Lung (tissue), 12 donors: ENCODE measurements around the gene GRIK2. TPM values are rescaled to one million over a fixed set of nuclear protein-coding genes. Genes with fewer than 3 reads are reported as not detected.

Source experiments
- ATAC-seq: fragments of 200-7000 bp; cut with Tn5 transposase; one replicate; pipeline ENCODE4 v1.9.1; 2020; ENCODE audit warnings: moderate number of reproducible peaks; ENCODE audit not compliant: insufficient read depth, low FRiP score
- DNase-seq, 3 donors: peaks; one replicate each; pipeline ENCODE4 v3.0.0-alpha.2; 2013 to 2017
- H3K27ac ChIP-seq, 2 donors: one replicate each; pipeline ENCODE4 v1.5.1; 2013; ENCODE audit warnings: mild to moderate bottlenecking in 2 of 2, moderate library complexity in 2 of 2, control low read depth in 1 of 2, inconsistent platforms in 1 of 2, low read depth in 1 of 2, low read length in 1 of 2
- H3K27me3 ChIP-seq, 3 donors: one replicate each; pipeline ENCODE4 v1.5.1; 2013; ENCODE audit warnings: low read length in 2 of 3; ENCODE audit not compliant: control insufficient read depth in 3 of 3, insufficient read depth in 3 of 3
- H3K36me3 ChIP-seq, 4 donors: one replicate each; pipeline ENCODE4 v1.5.1; 2013; ENCODE audit warnings: low read length in 4 of 4, mild to moderate bottlenecking in 1 of 4, moderate library complexity in 1 of 4; ENCODE audit not compliant: control insufficient read depth in 4 of 4, insufficient read depth in 4 of 4
- H3K4me1 ChIP-seq, 5 donors: one replicate each; pipeline ENCODE4 v1.5.1; 2013; ENCODE audit warnings: low read length in 5 of 5, mild to moderate bottlenecking in 2 of 5, moderate library complexity in 1 of 5; ENCODE audit not compliant: control insufficient read depth in 5 of 5, insufficient read depth in 5 of 5
- H3K4me3 ChIP-seq: one replicate; pipeline ENCODE4 v1.5.1; 2013; ENCODE audit warnings: mild to moderate bottlenecking, control low read depth, moderate library complexity
- H3K9ac ChIP-seq, 2 donors: one replicate each; pipeline ENCODE4 v1.5.1; 2013; ENCODE audit warnings: low read length in 2 of 2, control low read depth in 1 of 2; ENCODE audit not compliant: insufficient read depth in 1 of 2
- H3K9me3 ChIP-seq, 4 donors: one replicate each; pipeline ENCODE4 v1.5.1; 2013; ENCODE audit warnings: low read length in 3 of 4, mild to moderate bottlenecking in 1 of 4, moderate library complexity in 1 of 4; ENCODE audit not compliant: control insufficient read depth in 4 of 4, insufficient read depth in 3 of 4
- CTCF ChIP-seq: IDR thresholded peaks from 2 replicates; pipeline ENCODE4 v1.5.1; 2012; ENCODE audit warnings: mild to moderate bottlenecking; ENCODE audit errors: control extremely low read depth, extremely low read depth
- WGBS, 2 donors: extraction: QIAGEN DNeasy Blood & Tissue Kit; methylation state at CpG; one replicate each; pipeline ENCODE4 v1.1.7; 2013; 5-methylcytosine and 5-hydroxymethylcytosine counted together
- polyA plus RNA-seq, 2 donors: library from polyadenylated mRNA; stranded (reverse); fragments of 200-250 nt; gene quantifications; one replicate each; pipeline ENCODE4 v1.2.1, GENCODE V29; 2013
- total RNA-seq, 2 donors: library from RNA; depleted of rRNA in 1 of 2; stranded (reverse); fragments of >200 nt in 1 of 2; gene quantifications; one replicate each; pipeline ENCODE4 v1.2.1, GENCODE V29; 2014 to 2021
- donor health status: control.
- donor health status: control.
- donor health status: Bipolar disorder and iron deficiency.
- donor health status: healthy.
- donor health status: DM: yes; HTN: yes; CAD: no.

The GRIK2 gene
- total and polyA plus RNA-seq, 4 donors = 0.09 to 5.1 (median 0.67) TPM

- no peak overlapping the region for H3K9ac ChIP-seq
- no peaks in the 10 kb centered on the region for H3K27me3 ChIP-seq
- no peaks in the 10 kb centered on the region for H3K9me3 ChIP-seq
- no peak for ATAC-seq
- no peak overlapping the region for H3K27ac ChIP-seq
- no peak for TF ChIP-seq CTCF
- no peak for DNase-seq
- H3K4me1 ChIP-seq = no peaks in the 10 kb centered on the region
- no peak overlapping the region for H3K4me3 ChIP-seq
- WGBS, 2 donors = 57 to 59% methylated on average over 1 of the region's 1 CpG
- no peaks in the 10 kb centered on the region for H3K36me3 ChIP-seq
Measured at GRCh38 chr6:101502818-101503217, 109.3 kb downstream of the GRIK2 start.

- ATAC-seq (no peak), DNase-seq (no peak)
- Histone ChIP-seq H3K9me3 (no peaks in the 10 kb centered on the region), H3K27me3 (no peaks in the 10 kb centered on the region), H3K27ac (no peak overlapping the region), H3K36me3 (no peaks in the 10 kb centered on the region), H3K4me3 (no peak overlapping the region), H3K4me1 (no peaks in the 10 kb centered on the region), H3K9ac (no peak overlapping the region)
- TF ChIP-seq CTCF = no peak
Measured at GRCh38 chr6:101509536-101509935, 116.0 kb downstream of the GRIK2 start.

- no peaks in the 10 kb centered on the region for H3K9me3 ChIP-seq
- WGBS, 2 donors = 82 to 89% methylated on average over 1 of the region's 1 CpG
- H3K4me3 ChIP-seq = no peak overlapping the region
- no peaks in the 10 kb centered on the region for H3K4me1 ChIP-seq
- DNase-seq (no peak), ATAC-seq (no peak)
- H3K27ac ChIP-seq = no peak overlapping the region
- H3K27me3 ChIP-seq = no peaks in the 10 kb centered on the region
- H3K36me3 ChIP-seq = no peaks in the 10 kb centered on the region
- TF ChIP-seq CTCF = no peak
- H3K9ac ChIP-seq = no peak overlapping the region
Measured at GRCh38 chr6:101513181-101513580, 119.7 kb downstream of the GRIK2 start.

GRCh38 chr6:101516578-101516977 lies 123.1 kb downstream of the GRIK2 start:
- no peaks in the 10 kb centered on the region for H3K36me3 ChIP-seq
- H3K27ac ChIP-seq = no peak overlapping the region
- DNase-seq (no peak), ATAC-seq (no peak)
- no peaks in the 10 kb centered on the region for H3K27me3 ChIP-seq
- no peaks in the 10 kb centered on the region for H3K4me1 ChIP-seq
- no peaks in the 10 kb centered on the region for H3K9me3 ChIP-seq
- no peak for TF ChIP-seq CTCF
- H3K4me3 ChIP-seq = no peak overlapping the region
- no peak overlapping the region for H3K9ac ChIP-seq
